Liver (tissue), 3 donors: ENCODE measurements around the gene MVP.

Experiments
- RAD21 ChIP-seq, 2 donors: IDR thresholded peaks; 2 replicates each; pipeline ENCODE4 v1.6.1; 2016; ENCODE audit warnings: antibody characterized with exemption in 2 of 2, mild to moderate bottlenecking in 2 of 2
- TF ChIP-seq, protein P1 (sequence below): fragments of 150-350 bp; IDR thresholded peaks from 2 replicates; pipeline ENCODE4 v1.5.1; 2017; ENCODE audit warnings: improper control_type of control experiment, low read depth, low read length; ENCODE audit not compliant: missing input control
- donor health status: healthy.
- donor health status: healthy.

GRCh38 chr16:29790949-29791844 is 29.1 kb upstream of the MVP start:
- no peak for TF ChIP-seq RAD21 (IDR thresholded peaks at IDR 0.05)
- TF ChIP-seq, protein P1, sequence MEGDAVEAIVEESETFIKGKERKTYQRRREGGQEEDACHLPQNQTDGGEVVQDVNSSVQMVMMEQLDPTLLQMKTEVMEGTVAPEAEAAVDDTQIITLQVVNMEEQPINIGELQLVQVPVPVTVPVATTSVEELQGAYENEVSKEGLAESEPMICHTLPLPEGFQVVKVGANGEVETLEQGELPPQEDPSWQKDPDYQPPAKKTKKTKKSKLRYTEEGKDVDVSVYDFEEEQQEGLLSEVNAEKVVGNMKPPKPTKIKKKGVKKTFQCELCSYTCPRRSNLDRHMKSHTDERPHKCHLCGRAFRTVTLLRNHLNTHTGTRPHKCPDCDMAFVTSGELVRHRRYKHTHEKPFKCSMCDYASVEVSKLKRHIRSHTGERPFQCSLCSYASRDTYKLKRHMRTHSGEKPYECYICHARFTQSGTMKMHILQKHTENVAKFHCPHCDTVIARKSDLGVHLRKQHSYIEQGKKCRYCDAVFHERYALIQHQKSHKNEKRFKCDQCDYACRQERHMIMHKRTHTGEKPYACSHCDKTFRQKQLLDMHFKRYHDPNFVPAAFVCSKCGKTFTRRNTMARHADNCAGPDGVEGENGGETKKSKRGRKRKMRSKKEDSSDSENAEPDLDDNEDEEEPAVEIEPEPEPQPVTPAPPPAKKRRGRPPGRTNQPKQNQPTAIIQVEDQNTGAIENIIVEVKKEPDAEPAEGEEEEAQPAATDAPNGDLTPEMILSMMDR, result no peak
